ENCODE data around the gene LRRTM2.

Gene LRRTM2

DNA sequence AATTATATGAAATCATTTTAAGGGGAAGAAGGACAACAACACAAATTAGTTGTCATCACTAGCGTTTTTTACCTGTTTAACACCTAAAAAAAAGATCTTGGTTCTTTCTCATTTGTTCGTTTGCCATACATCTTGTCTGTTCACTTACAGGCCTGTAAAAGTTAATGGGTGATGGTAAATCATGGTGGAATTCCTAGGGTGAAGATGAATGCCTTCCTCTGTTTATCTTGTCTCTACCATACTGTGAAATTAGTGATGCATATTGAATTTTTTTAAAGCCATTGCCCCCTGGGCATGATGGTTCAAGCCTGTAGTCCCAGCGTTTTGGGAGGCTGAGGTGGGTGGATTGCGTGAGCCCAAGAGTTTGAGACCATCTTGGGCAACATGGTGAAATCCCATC, 46.6 kb downstream of the LRRTM2 start:
- TF ChIP-seq, protein P1, sequence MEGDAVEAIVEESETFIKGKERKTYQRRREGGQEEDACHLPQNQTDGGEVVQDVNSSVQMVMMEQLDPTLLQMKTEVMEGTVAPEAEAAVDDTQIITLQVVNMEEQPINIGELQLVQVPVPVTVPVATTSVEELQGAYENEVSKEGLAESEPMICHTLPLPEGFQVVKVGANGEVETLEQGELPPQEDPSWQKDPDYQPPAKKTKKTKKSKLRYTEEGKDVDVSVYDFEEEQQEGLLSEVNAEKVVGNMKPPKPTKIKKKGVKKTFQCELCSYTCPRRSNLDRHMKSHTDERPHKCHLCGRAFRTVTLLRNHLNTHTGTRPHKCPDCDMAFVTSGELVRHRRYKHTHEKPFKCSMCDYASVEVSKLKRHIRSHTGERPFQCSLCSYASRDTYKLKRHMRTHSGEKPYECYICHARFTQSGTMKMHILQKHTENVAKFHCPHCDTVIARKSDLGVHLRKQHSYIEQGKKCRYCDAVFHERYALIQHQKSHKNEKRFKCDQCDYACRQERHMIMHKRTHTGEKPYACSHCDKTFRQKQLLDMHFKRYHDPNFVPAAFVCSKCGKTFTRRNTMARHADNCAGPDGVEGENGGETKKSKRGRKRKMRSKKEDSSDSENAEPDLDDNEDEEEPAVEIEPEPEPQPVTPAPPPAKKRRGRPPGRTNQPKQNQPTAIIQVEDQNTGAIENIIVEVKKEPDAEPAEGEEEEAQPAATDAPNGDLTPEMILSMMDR (IDR thresholded peaks at IDR 0.05; ENCODE audit: low read depth, low read length): no peak
- no peak overlapping the region for H3K4me3 ChIP-seq (ENCODE audit: low read depth, low read length)

GRCh38 chr5:138824924-138825863, 49.9 kb downstream of the LRRTM2 start:
- TF ChIP-seq, protein P1 (IDR thresholded peaks at IDR 0.05; ENCODE audit: low read depth, low read length): peak; percentile 48
- no peak overlapping the region for H3K4me3 ChIP-seq (ENCODE audit: low read depth, low read length)

DNA sequence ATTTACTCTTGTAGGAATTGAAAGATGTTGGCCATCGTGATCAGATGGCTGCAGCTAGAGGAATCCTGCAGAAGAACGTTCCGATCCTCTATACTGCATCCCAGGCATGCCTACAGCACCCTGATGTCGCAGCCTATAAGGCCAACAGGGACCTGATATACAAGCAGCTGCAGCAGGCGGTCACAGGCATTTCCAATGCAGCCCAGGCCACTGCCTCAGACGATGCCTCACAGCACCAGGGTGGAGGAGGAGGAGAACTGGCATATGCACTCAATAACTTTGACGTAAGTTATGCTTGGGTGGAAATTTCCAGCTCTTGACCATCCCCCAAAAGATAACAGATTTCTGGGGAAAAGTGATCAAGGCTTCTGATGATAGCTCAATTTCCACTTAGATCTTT, 50.6 kb downstream of the LRRTM2 start:
- H3K4me3 ChIP-seq (ENCODE audit: low read depth, low read length): no peak overlapping the region
- TF ChIP-seq, protein P1 (IDR thresholded peaks at IDR 0.05; ENCODE audit: low read depth, low read length): no peak

DNA sequence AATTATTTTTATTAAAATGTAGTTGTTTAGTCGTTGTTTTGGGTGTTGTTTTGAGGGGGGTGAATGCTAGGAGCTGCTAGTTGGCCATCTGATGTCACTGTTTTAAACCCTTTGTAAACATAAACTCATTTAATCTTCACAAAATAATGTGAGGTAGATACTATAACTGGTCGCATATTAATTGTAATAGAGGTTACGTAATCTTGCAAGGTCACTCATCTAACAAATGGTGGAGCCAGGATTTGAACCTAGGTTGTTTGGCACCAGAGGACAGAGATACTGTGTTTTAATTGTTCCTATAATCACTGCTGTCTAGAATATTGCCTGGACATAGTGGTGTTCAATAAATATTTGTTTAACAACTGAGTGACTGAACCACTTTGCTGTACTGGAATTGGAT, 54.4 kb downstream of the LRRTM2 start:
- no peak overlapping the region for H3K4me3 ChIP-seq (ENCODE audit: low read depth, low read length)
- TF ChIP-seq, protein P1 (IDR thresholded peaks at IDR 0.05; ENCODE audit: low read depth, low read length): no peak

- TF ChIP-seq, protein P1 (IDR thresholded peaks at IDR 0.05; ENCODE audit: low read depth, low read length): no peak
- no peak overlapping the region for H3K4me3 ChIP-seq (ENCODE audit: low read depth, low read length)
Observed at GRCh38 chr5:138819081-138819480, 56.1 kb downstream of the LRRTM2 start.
